Measurements from ENCODE around the gene TANC1.

The TANC1 gene

DNA sequence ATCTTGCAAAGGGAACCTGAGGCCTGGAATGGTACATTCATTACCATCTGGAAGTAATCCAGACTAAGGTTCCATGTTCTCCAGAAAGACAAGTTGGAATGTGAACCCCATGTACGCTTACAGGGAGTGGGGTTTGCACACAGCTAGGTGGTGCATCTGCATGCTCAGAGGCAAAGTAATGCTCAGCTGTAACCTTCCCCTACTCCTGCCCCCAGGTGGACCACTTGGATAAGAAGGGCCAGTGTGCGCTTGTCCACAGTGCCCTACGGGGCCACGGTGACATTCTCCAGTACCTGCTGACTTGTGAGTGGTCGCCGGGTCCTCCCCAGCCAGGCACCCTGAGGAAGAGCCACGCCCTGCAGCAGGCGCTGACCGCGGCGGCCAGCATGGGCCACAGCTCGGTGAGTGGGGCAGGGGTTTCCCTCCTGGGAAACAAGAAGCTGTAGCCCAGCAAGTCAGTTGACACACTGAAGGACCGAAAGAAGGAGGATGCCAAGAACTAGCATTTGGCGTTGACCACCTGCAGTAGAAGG lies 228.0 kb downstream of the TANC1 start:
- DNase-seq (ENCODE audit: low read depth in 3 of 3): no peak

DNA sequence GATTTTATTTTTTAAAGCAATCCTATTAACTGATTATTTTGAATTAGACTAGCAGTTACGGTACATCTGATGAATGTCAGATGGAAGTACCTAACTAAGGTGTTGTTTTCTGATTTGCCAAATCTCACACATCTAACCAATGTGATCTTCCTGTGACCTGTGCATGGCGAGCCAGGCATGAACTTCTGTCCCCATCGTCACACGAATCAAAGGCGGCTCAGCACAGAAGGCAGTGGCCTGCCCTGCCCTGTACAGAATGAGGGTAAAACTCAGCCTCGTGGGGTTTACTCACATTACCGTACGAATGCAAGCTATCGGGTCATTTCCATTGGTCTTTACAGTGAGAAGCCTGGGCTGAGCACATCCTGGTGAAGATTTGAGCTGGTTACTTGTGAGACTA lies 230.8 kb downstream of the TANC1 start:
- DNase-seq (ENCODE audit: low read depth in 3 of 3): no peak

DNA sequence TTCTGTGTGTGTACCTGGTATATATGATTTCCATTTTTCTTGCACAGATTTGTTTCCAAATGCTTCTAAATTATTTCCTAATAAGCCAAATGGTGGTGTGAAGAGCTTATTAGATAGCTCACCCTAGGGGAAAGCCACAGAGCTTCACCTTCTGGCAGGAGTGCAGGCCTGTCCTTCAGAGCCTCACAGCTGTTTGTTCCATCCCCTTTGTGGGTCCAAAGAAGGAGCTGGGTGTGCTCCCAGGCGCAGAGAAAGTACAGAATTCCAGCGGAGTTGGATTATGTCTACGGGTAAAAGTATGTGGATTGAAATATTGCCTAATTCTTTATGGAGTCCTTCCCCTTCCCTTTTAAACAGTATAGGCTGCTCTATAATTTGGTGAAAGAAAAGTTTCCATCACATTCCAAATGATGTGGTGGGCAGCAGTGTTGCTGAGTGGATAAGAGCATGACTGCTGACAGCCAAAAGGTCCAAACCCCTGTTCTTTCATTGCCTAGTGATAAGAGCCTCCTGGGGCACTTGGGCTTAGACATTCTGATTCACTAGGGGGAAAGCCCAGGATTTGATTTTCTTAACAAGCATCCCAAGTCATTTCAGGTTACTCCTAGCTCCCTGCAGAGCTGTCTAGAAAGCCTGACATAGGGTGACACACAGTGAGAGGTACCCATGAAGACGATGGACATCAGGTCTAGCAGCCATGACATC lies 231.5 kb downstream of the TANC1 start:
- DNase-seq (ENCODE audit: low read depth in 3 of 3): no peak

DNA sequence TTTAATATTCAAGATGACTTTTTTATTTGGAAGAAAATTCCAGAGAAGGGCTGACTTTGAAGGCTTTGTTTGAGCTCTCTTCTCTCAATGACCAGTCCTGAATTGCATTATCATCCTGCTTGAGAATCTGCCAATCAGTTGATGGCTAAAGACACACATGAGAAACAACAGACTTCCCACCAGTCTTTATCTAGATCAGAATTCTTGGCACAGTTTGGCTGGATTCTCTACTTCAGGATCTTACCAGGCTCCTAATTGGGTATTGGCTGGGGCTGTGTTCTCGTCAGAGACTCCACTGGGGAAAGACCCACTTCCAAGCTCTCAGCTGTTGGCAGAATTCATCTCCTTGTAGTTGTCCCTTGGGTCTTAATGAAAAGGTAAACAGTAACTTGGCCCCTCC lies 232.1 kb downstream of the TANC1 start:
- DNase-seq (ENCODE audit: low read depth in 3 of 3): no peak

DNA sequence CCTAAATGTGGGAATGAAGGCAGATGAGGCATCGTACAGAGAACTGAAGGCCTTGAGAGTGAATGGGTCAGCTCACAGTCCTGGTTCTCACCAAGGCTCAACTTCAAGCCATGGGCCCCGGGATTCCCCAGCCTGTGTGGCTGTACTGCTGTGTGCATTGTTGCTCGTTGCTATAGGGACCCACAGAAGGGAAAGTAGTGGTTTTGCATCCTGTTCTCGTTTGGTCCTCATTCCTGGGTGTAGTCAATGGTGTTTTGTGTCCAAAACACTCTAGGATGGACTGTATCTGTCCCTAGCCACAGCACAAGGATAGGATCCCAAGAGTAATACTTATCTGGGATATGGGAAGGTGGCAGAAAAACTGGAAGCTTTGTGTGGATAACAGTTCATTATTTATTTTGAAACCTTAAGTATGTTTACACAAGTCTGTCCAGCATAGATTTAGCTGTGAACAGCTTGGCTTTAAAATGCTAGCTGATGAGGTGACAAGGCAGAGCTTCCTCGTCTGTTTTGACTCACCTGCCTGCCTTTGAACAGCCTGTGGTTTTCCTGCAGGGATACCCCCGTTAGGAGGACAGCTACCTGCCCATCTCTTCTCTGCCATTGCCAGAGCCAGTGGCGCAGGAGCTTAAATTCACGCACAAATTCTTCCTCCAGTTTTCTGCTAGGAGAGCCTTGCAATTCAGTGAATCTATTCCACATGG lies 233.1 kb downstream of the TANC1 start:
- no peak for DNase-seq (ENCODE audit: low read depth in 3 of 3)

DNA sequence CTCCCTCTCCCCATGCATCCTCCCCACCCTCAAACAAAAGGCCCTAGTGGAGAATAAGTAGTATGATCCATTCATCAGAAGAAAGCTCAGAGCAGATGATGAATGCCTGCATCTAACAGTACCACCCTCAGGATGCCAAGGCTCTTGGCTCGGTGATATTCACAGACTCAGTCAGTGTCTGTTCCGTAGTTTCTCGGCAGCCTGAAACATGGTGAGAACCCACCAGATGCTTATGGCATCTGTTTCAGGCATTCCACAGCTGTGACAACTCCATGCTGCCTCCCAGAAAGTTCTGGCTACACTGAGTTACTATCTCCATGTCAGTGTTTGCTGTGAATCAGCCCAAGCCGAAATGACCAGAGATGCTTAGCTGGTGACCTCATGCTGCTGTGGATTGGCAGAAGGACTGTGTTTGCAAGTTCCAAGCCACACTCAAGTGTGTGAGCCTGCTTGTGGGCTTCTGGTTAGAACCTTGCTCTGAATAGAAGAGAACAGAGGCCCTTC lies 234.2 kb downstream of the TANC1 start:
- no peak for DNase-seq (ENCODE audit: low read depth in 3 of 3)

DNA sequence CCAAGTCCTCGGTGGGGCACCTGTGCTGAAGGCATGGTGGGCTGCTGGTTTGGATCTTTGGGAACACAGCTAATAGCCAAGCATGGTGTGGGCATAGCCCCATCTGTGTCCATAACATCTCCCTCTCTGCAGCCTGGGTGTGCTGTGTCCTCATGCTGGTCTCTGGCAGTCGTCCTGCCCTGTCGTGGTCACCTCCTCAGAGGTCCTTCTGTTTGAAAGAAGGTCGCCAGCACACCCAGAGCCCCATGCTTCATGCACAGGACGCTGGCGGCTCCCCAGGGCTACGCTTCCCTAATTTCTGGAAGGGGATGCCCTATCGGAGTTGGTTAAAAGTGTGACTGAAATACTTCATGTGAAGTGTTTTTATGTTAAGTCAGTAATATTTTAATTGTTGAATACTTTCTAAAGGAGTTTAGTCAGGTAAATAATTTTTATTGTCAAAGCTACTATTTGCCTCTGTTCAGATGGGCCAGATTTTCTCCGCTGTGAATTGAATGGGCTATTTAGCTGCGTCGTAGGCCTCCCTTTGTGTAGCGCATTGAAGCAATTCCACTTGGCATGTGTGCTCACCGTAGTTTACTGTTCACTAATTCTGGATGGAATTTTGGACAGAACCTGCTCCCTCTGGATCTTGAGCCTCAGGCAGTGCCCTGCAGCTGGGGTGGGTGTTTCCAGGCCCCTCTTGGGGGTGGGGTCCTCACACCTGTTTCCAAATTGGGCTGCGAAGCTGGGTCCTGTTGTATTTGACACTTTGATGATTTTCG lies 236.1 kb downstream of the TANC1 start:
- no peak for DNase-seq (ENCODE audit: low read depth in 3 of 3)

DNA sequence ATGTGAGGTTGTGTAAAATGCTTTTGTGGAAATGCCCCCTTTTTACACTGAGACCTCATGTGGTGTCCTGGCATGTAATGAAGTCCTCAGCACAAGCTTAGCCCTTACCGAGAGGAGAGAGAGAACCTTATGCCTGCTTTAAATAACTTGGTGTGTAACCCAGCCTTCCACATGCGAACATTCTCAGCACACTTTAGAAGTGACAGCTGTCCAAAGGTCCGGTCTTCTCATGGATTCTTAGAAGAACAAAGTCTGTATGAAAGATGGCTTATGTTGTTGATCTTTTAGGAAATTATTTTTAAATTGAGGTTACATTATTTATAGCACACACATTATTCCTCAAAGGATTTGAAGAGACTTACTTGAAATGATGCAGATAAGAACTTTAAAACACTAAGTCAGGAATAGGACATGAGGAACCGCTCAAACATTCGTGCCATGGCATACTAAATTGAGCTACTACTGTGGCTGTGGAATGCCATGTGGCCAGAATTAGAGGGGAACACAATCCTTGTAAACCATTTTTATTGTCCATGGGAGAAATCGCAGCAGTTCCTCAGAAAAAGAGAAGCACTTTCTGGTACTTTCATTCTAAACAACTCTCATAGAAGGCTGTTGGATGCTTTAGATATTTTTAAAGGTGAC lies 238.4 kb downstream of the TANC1 start:
- no peak for DNase-seq (ENCODE audit: low read depth in 3 of 3)

DNA sequence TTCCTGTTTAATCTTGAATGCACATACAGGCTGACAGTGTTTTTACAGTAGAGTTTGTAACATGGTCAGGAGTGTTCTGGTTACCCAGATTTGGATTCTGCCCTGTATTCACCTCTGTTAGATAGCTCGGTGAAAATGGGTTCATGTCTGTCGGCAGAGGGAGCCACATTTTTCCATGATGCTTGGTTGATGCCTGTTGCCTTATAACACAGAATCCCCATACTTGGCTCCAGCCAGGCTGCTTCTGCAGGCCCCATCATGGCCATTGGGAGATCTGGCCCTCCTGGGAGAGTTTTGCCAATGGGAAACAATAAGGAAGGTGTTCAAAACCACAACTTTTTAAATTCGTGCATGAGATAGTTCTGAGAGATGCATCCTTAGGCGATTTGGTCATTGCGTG lies 240.0 kb downstream of the TANC1 start:
- DNase-seq (ENCODE audit: low read depth in 3 of 3): no peak

DNA sequence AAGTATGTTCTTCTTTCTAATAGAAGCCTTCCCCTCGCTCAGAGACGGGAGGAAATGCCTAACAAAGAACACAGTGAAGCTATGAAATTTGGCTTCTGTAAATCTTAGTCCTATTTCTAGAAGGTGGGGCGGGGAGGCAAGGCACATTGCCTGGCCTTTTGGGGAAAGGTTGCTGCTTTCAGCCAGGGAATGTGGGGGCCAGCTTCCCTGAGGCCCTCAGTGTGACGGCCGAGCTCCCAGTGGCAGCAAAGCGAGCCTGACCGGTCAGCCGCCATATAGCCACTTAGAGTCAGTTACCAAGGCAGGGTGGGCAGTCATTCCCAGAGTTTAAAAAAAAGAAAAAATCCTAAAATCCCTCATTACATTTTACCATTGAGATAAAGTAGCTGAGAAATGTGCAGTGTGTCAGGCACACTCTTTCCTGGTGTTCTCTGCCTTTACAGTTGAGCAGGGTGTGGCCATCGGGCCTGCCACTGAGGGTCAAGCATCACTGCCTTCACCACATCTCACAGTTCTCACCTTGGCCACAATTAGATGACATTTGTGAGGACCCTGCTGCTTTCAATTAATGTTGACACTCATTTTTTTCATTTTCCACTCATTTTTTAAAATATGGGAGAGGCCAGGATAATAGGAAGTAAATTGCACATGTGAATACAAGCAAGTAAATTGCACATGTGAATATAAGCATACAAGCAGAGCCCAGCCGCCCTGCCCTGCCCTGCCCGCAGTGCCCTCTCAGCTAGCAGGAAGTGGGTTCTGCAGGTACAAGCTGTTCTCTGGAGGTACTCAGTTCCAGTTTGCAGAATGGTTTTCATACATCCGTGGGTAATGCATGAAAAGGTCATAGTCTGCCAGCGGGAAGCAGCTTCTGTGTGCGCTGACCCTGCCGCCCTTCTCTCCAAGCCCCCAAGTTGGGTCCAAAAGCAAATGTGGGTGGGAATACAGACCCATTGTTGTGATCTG lies 241.2 kb downstream of the TANC1 start:
- peak in 1 of 3 experiments; percentile 12 for DNase-seq (ENCODE audit: low read depth in 3 of 3)

DNA sequence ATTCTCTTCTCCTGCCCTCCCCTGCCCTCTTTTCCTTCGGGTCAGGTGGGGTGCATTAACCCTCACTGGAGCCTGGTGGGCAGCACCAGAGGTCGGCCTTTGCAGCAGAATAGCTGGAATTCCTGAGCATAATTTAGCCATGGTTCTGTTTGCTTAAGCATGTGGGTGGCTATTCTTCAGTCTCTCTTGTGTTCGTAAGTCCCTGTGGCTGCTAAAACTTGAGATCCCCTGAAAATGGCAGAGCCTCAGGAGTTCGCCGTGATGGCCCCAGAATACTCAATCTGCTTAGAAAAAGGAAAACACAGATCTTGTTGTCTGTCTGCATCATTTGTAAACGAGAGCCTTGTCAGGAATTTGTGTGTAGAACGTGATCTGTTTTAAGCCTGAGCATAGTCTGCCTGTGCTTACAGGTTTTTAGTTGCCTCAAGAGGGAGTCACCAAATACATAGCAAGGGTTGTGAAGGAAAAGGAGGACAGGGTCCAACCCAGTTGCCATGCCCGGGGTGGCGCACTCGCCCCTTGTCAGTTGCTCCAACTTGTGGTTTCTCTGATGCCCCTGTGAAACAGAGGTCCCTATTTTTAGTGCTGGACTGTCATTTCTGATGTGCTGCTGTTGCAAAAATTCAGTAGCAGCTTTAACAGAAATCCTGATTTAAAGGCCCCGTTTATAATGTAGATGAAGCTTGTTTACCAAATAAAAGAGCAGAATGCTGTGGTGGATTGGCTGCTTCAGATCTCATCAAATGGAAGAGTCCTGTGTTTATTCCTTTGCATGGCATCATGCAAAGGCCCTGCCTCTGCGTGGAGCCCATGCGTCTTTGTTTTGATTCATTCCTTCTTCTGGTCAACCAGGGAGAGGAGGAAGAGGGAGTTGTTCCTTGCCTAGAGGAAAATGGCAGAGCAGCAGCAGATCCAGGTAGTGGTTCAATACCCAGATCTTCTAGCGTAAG lies 243.3 kb downstream of the TANC1 start:
- no peak for DNase-seq (ENCODE audit: low read depth in 3 of 3)

DNA sequence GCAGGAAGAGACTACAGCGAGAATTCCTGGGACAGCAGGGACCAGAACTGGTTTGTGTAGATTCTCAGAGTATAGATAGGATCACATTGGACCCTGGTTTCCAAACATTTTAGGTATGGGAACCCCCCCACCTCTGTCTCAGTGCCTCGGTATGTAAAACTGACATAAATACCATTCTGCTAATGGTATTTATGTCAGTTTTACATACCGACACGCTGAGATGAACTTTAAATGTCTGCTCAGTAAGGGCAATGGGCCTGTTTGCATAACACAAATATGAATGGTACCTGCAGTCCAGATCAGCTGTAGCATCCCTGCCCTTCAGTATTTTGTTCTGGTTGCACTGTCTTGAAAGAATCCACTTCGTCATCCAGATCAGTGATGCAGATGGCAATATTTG lies 244.9 kb downstream of the TANC1 start:
- no peak for DNase-seq (ENCODE audit: low read depth in 3 of 3)

DNA sequence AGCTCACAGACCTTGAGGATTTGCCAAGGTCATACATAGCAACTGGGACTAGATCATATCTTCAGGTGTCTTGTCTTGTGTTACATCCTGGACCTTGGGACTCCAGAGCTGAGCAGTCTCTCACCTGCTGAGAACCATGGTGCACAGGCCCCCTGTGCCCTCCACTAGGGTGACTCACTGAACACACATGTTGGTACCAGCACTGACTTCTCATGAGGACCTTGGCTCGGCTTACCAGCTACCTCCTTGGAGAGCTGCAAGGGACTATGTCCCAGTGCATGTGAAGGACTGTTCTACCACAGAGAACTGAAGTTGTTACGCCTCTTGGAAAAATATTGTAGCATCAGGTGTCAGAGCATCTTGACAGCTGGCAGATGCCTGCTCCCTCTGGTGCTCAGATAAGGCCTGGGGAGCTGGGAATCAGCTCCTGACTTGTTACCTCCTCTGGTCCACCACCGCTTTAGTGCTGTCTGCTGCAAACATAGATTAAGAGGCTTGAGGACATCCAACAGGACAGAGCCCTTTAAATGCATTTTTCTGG lies 246.0 kb downstream of the TANC1 start:
- no peak for DNase-seq (ENCODE audit: low read depth in 3 of 3)

DNA sequence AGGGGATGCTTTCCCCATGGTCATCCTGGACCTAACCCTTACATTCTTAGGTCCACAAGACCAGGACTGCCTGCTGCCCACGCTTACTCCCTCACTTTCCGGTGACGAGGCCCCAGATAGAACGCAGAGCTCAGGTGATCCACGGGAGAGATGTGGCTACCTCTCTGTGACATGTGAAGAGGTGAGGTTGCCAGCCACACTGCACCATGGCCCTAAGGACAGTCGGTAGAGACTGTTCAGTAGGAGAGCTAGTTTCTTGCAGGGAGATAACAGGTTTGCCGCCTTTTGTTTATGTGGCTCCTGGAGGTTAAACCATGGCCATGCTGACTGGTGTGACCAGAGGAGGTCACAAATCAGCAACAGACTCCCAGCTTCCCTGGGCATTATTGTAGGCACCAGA lies 246.7 kb downstream of the TANC1 start:
- DNase-seq (ENCODE audit: low read depth in 3 of 3): no peak

DNA sequence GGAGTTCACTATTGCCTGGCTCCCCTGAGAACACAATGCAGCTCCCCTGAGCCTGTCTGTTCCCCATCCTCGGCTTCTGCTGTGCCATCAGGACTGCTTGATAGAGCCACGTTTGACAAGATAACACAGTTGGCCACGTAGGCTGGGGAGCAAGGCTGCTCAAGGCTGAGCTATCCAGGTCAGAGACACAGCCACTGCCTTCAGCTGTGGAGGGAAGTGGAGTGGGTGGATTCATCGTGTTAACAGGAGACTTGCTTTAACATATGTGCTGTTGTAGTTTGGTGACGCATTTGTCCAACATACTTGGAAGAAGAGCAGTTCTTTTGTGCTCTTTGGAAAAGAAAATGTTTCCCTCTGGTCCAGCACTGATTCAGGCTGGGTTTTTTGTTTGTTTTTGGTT lies 249.2 kb downstream of the TANC1 start:
- no peak for DNase-seq (ENCODE audit: low read depth in 3 of 3)

DNA sequence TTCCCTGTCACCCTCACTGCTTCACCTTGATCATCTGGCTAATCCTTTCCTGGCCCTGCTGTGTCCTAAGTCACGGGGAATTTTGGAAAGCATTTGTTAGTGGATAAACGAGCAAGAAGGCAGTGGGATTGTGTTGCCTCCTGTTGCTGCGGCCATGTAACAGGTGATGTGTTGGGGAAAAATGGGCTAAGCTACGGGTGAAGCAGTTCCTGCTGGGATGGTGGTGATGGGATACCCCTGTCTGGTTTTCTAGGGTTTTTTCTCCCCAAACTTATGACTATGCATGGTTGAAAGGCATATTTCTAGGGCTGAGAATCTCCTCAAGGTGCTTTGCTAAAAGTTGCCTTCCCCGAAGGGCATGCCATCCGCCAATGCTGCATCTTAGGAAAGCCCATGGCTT lies 249.9 kb downstream of the TANC1 start:
- no peak for DNase-seq (ENCODE audit: low read depth in 3 of 3)

DNA sequence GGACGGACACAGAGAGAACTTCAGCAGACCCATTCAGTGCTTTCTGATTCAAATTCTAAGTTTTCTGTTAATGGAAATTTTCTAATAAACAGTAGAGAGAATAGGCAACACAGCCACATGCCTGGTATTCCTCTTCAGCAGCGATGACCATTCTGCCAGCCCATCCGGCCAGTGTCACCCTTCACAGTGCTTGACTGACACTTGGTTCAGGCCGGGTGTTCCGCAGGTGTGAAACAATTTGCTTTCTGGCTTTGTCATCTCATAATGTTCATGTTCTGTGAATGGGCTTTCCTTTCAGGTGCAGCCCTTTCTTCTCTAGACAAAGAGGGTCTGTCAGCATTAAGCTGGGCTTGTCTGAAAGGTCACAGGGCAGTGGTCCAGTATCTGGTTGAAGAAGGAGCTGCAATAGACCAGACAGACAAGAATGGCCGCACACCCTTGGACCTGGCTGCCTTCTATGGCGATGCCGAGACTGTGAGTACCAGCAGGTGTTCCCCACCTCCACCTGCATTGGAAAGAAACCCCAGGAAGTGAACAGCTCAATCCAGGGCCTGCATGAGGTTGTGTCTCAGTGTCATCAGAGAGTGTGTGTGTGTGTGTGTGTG lies 251.1 kb downstream of the TANC1 start:
- no peak for DNase-seq (ENCODE audit: low read depth in 3 of 3)

DNA sequence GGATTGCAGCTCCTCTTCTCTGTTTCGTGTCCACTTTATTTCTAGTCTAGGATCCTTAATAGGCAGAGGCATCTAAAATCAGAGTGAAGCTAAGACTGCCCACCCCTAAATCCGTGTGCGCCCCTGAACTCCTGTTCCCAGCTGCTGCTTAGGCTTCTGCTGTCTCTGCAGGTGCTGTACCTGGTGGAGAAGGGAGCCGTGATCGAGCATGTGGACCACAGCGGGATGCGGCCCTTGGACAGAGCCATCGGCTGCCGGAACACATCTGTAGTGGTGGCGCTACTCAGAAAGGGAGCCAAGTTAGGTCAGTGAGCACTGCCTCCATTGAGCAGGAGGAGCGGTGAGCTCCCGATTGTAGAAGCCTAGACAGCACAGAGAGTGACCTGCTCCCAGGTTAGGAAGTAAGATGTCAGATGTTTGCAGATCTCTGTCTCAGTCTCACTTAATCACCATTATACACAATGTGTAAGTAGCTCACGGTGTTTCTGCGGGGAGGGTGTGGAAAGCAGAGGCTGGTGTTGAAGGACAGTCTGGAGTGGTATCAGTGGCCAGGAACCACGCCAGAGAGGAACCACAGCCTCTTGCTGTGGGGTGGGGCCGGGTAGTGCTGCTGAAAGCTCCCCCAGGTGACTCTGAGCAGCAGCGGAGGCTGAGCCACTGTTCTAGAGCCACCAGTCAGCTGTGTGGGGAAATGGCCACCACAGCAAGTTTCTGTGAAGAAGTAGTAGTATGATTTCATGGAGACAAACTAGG lies 255.8 kb downstream of the TANC1 start:
- DNase-seq (ENCODE audit: low read depth in 3 of 3): no peak

Measured in stimulated activated CD4-positive, alpha-beta T cell treated with anti-CD3 and anti-CD28 coated beads, TNF-alpha, amount 100 ng/mL, for 4 hours (primary cell).